Psoas muscle (tissue), 8 donors: ENCODE results near the gene PIAS1. TPM values are rescaled to one million over a fixed set of nuclear protein-coding genes. Genes with fewer than 3 reads are reported as not detected.

Experiments used
- ATAC-seq, 4 donors: fragments of 200-7000 bp; cut with Tn5 transposase; one replicate each; pipeline ENCODE4 v1.9.1; 2020; ENCODE audit warnings: moderate library complexity in 3 of 4, mild to moderate bottlenecking in 2 of 4
- DNase-seq, 2 donors: peaks; one replicate each; pipeline ENCODE4 v3.0.0-alpha.2; 2020
- H3K27ac ChIP-seq: fragments of 200-600 bp; one replicate; pipeline ENCODE4 v1.8.0; 2022
- H3K27me3 ChIP-seq, 3 donors: fragments of 200-600 bp in 1 of 3; one replicate each; pipeline versions ENCODE4 v1.6.1 to v1.8.0; 2013 to 2022; ENCODE audit warnings: low read length in 2 of 3, mild to moderate bottlenecking in 2 of 3, moderate library complexity in 1 of 3; ENCODE audit not compliant: insufficient read depth in 3 of 3
- H3K36me3 ChIP-seq, 2 donors: fragments of 200-600 bp in 1 of 2; one replicate each; pipeline versions ENCODE4 v1.6.1 to v1.8.0; 2013 to 2022; ENCODE audit warnings: low read depth in 1 of 2, mild to moderate bottlenecking in 1 of 2, moderate library complexity in 1 of 2; ENCODE audit not compliant: insufficient read depth in 1 of 2
- H3K4me1 ChIP-seq: fragments of 200-600 bp; one replicate; pipeline ENCODE4 v1.8.0; 2022
- H3K4me3 ChIP-seq: fragments of 200-600 bp; one replicate; pipeline ENCODE4 v1.8.0; 2022; ENCODE audit warnings: mild to moderate bottlenecking
- H3K9me3 ChIP-seq: fragments of 200-600 bp; one replicate; pipeline ENCODE4 v1.8.0; 2022
- WGBS, 3 donors: extraction: QIAGEN DNeasy Blood & Tissue Kit; methylation state at CpG; one replicate each; pipeline versions ENCODE4 v1.1.6 to v1.1.7; 2013; 5-methylcytosine and 5-hydroxymethylcytosine counted together
- intact Hi-C, 2 donors: fragments of 100-400 bp; cut with DNase I; formaldehyde crosslinking; loops; one replicate each; pipeline versions ENCODE4 v1.11.0 to v1.14.2; 2022
- polyA plus RNA-seq, 3 donors: library from polyadenylated mRNA; stranded (reverse); fragments of 200-250 nt; gene quantifications; one replicate each; pipeline ENCODE4 v1.2.3, GENCODE V29; 2013
- total RNA-seq, 4 donors: library from RNA; stranded (reverse); fragmentation: NEBNext Ultra II Directional in 2 of 4; extraction: Animal tissue kit (Norgen Biotek cat#: 25700) in 2 of 4; gene quantifications; one replicate each; pipeline versions ENCODE4 v1.2.1 to v1.2.4, GENCODE V29; 2021 to 2023
- TF ChIP-seq, protein P1 (sequence below): fragments of 200-600 bp; IDR thresholded peaks from one replicate; pipeline ENCODE4 v1.8.0; 2022; ENCODE audit warnings: antibody characterized with exemption
- donor health status: healthy with polysubstance abuse.
- donor health status: DM: no; HTN: no; CAD: no; lungs with moderate emphysema.
- donor health status: Bipolar disorder and iron deficiency.
- donor health status: healthy.
- donor health status: DM: yes; HTN: yes; CAD: no.
- donor health status: DM: no; HTN: no; CAD: no.
- donor health status: DM: no; HTN: no; CAD: no.
- donor health status: DM: yes; HTN: yes; CAD: no.

Gene PIAS1
- total and polyA plus RNA-seq, 7 donors = 4.4 to 28.7 (median 18.2) TPM

DNA sequence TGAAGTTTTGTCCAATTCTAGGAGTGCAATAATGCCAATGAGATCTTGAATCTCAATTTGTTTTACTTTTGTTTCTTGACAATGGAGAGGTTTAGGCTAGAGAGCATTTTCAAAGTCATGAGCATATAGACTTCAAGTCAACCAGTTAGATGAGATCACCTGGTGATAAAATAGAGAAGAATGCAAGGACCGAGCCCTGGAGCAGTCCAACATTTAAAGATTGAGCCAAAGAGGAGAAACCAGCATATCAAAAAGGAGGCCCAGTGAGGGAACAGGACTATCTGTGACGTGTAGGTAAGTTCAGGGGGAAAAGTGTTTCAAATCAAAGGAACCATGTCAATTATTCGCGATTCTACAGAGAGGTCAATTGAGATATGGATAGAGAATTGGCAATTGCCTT, 1.7 kb upstream of the PIAS1 start:
- intact Hi-C loops = loop anchor here (5.0 to 10.0 kb wide), 2 partner anchors 188 to 530 kb away; partner anchors contain the start of gene C15orf61 (in 1 of the 2)
- Histone ChIP-seq H3K27ac (no peak overlapping the region), H3K4me3 (no peak overlapping the region), H3K27me3 (no peaks in the 10 kb centered on the region), H3K4me1 (peaks cover 24% of the 10 kb centered on the region), H3K9me3 (no peaks in the 10 kb centered on the region), H3K36me3 (no peaks in the 10 kb centered on the region)
- no peak for ATAC-seq
- no peak for DNase-seq
- 93 to 96% (median 95%) methylated on average over 4 of the region's 4 CpGs for WGBS, 3 donors
- TF ChIP-seq, protein P1, sequence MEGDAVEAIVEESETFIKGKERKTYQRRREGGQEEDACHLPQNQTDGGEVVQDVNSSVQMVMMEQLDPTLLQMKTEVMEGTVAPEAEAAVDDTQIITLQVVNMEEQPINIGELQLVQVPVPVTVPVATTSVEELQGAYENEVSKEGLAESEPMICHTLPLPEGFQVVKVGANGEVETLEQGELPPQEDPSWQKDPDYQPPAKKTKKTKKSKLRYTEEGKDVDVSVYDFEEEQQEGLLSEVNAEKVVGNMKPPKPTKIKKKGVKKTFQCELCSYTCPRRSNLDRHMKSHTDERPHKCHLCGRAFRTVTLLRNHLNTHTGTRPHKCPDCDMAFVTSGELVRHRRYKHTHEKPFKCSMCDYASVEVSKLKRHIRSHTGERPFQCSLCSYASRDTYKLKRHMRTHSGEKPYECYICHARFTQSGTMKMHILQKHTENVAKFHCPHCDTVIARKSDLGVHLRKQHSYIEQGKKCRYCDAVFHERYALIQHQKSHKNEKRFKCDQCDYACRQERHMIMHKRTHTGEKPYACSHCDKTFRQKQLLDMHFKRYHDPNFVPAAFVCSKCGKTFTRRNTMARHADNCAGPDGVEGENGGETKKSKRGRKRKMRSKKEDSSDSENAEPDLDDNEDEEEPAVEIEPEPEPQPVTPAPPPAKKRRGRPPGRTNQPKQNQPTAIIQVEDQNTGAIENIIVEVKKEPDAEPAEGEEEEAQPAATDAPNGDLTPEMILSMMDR = no peak

DNA sequence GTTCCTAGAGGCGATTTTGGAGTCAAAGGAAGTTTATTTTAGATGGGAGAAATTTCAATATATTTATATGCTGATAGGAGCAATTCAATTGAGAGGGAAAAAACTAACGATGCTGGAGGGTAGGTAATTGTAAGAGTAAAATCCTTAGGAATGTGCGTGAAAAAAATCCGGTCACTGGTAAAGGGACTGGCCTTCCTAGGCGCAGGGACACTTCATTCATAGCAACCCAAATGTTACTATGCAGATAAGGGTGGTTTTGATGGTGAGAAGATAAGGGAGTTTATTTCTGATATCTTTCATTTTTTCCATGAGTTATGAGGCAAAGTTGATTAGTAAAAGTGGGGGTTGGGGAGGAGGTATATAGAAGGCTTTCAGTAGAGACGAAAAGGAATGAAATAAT, 1.1 kb upstream of the PIAS1 start:
- no peak overlapping the region for H3K4me3 ChIP-seq
- TF ChIP-seq, protein P1 = no peak
- peaks cover 28% of the 10 kb centered on the region for H3K4me1 ChIP-seq
- DNase-seq (no peak), ATAC-seq (no peak)
- 88 to 94% (median 91%) methylated on average over 6 of the region's 6 CpGs for WGBS, 3 donors
- no peaks in the 10 kb centered on the region for H3K9me3 ChIP-seq
- intact Hi-C loops = loop anchor here (5.0 to 10.0 kb wide), 2 partner anchors 188 to 531 kb away; partner anchors contain the start of gene C15orf61 (in 1 of the 2)
- no peaks in the 10 kb centered on the region for H3K36me3 ChIP-seq
- no peaks in the 10 kb centered on the region for H3K27me3 ChIP-seq
- no peak overlapping the region for H3K27ac ChIP-seq

DNA sequence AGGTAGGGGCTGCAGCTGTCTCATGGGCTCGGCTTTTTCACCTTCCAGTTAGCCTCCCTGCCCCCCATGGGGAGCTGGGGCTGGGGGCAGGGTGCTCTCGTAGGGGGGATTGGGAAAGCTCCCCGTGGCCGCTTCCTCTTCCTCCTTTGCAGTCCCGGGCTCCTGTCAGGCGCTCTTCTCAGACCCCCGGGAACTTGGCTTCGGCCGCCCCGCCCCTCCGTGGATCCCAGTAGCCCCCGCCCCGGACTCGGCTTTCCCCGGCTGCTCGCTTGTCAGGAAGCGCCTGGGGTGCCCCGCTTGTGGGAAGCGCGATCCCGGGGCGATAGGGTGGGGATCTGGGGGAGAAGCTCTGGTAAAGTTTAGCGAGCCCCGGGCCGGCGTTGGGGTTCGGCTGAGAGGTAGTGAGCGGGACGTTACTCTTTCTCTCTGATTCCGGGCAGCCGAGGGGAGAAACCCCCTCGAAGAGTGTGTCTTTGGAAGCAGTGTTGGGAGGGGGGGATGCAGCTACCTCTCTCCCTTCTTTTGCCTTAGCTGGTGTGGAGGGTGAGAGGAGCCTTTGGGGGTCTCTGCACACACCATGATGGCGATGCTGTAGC, 611 bp downstream of the PIAS1 start:
- 0 to 1% (median 0%) methylated on average over 27 to 33 of the region's 33 CpGs for WGBS, 3 donors
- intact Hi-C loops = loop anchor here (5.0 to 10.0 kb wide), 2 partner anchors 190 to 532 kb away; partner anchors contain the start of gene C15orf61 (in 1 of the 2)

DNA sequence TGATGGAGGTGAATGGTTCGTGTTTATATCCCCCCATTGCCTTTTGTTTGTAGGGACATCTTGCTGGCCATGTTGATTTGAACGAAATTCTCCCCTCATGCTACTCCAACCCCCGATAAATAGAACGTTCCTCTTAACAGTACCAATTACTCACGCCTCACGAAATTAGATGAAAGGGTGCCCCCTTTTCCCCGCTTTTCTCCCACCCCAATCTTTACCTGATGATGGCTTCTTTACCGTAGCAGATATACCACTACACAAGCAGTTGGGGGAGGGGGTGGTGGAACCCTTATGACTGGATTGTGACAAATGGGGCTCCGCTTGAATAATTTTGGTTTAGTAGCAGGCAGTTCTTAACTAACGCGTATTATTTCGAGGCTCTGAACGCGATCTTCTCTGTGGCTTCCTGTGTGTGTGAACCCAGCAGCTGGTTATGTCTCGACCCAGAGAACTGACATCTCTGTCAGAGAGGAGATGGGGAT, 1.1 kb downstream of the PIAS1 start:
- Histone ChIP-seq H3K4me3 (peak overlapping the region; percentile 89), H3K9me3 (no peaks in the 10 kb centered on the region), H3K27me3 (no peaks in the 10 kb centered on the region), H3K36me3 (no peaks in the 10 kb centered on the region), H3K27ac (peak overlapping the region; percentile 90), H3K4me1 (peaks cover 32% of the 10 kb centered on the region)
- intact Hi-C loops = loop anchor here in 1 of 2 donors (10.0 kb wide), 1 partner anchor 190 kb away; no protein-coding TSS in a partner anchor
- no peak for DNase-seq
- TF ChIP-seq, protein P1 = no peak
- peak in 1 of 4 donors; percentile 16 for ATAC-seq
- WGBS, 3 donors = 0 to 1% (median 1%) methylated on average over 15 of the region's 15 CpGs

More for the DNA sequence above, 611 bp downstream of the PIAS1 start:
- peak overlapping the region; percentile 89 for H3K4me3 ChIP-seq
- TF ChIP-seq, protein P1 = no peak
- peak; percentile 62 to 79 for DNase-seq
- H3K9me3 ChIP-seq = no peaks in the 10 kb centered on the region
- H3K27ac ChIP-seq = peak overlapping the region; percentile 90
- no peaks in the 10 kb centered on the region for H3K36me3 ChIP-seq
- H3K4me1 ChIP-seq = peaks cover 32% of the 10 kb centered on the region
- peak; percentile 53 to 73 (median 64) for ATAC-seq
- no peaks in the 10 kb centered on the region for H3K27me3 ChIP-seq
